Upper lobe of left lung (tissue), 6 donors: ENCODE measurements around the gene H2AZ1. TPM values are rescaled to one million over a fixed set of nuclear protein-coding genes. Genes with fewer than 3 reads are reported as not detected.

Experiments used
- ATAC-seq, 2 donors: fragments of 200-7000 bp; cut with Tn5 transposase; one replicate each; pipeline ENCODE4 v1.9.1; 2022; ENCODE audit warnings: mild to moderate bottlenecking in 2 of 2, moderate library complexity in 2 of 2; ENCODE audit not compliant: low FRiP score in 2 of 2
- DNase-seq, 2 donors: peaks; one replicate each; pipeline ENCODE4 v3.0.0-alpha.2; 2019 to 2020
- H3K27ac ChIP-seq, 4 donors: fragments of 200-600 bp; sonication (generic); one replicate each; pipeline ENCODE4 v1.5.1; 2016 to 2019
- H3K27me3 ChIP-seq, 4 donors: fragments of 200-600 bp; sonication (generic); one replicate each; pipeline ENCODE4 v1.5.1; 2017 to 2019
- H3K36me3 ChIP-seq, 4 donors: fragments of 200-600 bp; sonication (generic); one replicate each; pipeline ENCODE4 v1.5.1; 2016 to 2019
- H3K4me1 ChIP-seq, 4 donors: fragments of 200-600 bp; sonication (generic); one replicate each; pipeline ENCODE4 v1.5.1; 2018 to 2019
- H3K4me3 ChIP-seq, 4 donors: fragments of 200-600 bp; sonication (generic); one replicate each; pipeline ENCODE4 v1.5.1; 2017 to 2019; ENCODE audit warnings: mild to moderate bottlenecking in 2 of 4, moderate library complexity in 1 of 4
- H3K9me3 ChIP-seq, 4 donors: fragments of 200-600 bp; sonication (generic); one replicate each; pipeline ENCODE4 v1.5.1; 2018 to 2019
- EP300 ChIP-seq, 4 donors: sonication (generic); formaldehyde crosslinking; IDR thresholded peaks; one replicate each; pipeline ENCODE4 v1.5.1; 2017; ENCODE audit warnings: antibody characterized with exemption in 4 of 4, control low read depth in 2 of 4
- POLR2A ChIP-seq, 4 donors: fragments of 450-650 bp; IDR thresholded peaks; one replicate each; pipeline ENCODE4 v1.5.1; 2016 to 2017; ENCODE audit warnings: antibody characterized with exemption in 4 of 4, mild to moderate bottlenecking in 2 of 4
- POLR2AphosphoS5 ChIP-seq, 2 donors: sonication (generic); formaldehyde crosslinking; IDR thresholded peaks; one replicate each; pipeline ENCODE4 v1.5.1; 2017; ENCODE audit warnings: antibody characterized with exemption in 2 of 2
- WGBS, 2 donors: methylation state at CpG; one replicate each; pipeline ENCODE4 v1.1.5; 2017 to 2018; 5-methylcytosine and 5-hydroxymethylcytosine counted together
- total RNA-seq, 6 donors: library from RNA; depleted of rRNA in 4 of 6; stranded (reverse); fragments of >200 nt in 4 of 6; gene quantifications; one replicate each; pipeline versions ENCODE4 v1.1.0 to v1.2.1, GENCODE V29; 2016 to 2021
- TF ChIP-seq, protein P1 (sequence below), 6 experiments: fragments of 450-650 bp in 4 of 6; fragments of 200-600 bp in 2 of 6; sonication (generic) in 2 of 6; IDR thresholded peaks; one replicate each; pipeline ENCODE4 v1.5.1; 2016 to 2019; ENCODE audit warnings: antibody characterized with exemption in 6 of 6
- donor health status: DM: no; HTN: no; CAD: no; lungs with moderate emphysema.
- donor health status: DM: no; HTN: yes; CAD: no; lungs with severe emphysema.

H2AZ1 gene
- total RNA-seq, 6 donors from 2014 or later, result 21.0 to 144 (median 112) TPM

DNA sequence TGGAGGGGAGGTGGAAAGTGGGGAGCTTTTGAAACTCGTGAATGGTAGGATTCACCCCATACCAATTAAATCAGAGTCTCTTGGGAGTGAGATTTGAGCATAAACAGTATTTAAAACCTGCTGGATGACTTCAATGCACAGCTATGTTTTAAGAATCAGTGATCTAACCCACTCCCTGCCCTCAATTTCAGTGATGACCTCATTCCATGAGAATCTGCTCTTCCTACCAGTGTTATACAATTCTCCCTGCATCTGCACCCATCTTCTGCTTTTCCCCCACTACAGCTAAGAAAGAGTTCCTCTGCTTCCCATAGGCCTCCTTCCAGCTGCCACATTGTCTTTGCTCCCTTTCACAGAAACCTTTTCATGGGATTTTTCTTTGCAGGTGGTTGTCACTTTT is 18.3 kb upstream of the H2AZ1 start:
- H3K27ac ChIP-seq, result no peak overlapping the region
- 74 to 89% methylated on average over 1 of the region's 1 CpG for WGBS, 2 donors
- H3K4me1 ChIP-seq, result no peaks in the 10 kb centered on the region
- no peaks in the 10 kb centered on the region for H3K9me3 ChIP-seq
- no peak for ATAC-seq
- TF ChIP-seq, protein P1, sequence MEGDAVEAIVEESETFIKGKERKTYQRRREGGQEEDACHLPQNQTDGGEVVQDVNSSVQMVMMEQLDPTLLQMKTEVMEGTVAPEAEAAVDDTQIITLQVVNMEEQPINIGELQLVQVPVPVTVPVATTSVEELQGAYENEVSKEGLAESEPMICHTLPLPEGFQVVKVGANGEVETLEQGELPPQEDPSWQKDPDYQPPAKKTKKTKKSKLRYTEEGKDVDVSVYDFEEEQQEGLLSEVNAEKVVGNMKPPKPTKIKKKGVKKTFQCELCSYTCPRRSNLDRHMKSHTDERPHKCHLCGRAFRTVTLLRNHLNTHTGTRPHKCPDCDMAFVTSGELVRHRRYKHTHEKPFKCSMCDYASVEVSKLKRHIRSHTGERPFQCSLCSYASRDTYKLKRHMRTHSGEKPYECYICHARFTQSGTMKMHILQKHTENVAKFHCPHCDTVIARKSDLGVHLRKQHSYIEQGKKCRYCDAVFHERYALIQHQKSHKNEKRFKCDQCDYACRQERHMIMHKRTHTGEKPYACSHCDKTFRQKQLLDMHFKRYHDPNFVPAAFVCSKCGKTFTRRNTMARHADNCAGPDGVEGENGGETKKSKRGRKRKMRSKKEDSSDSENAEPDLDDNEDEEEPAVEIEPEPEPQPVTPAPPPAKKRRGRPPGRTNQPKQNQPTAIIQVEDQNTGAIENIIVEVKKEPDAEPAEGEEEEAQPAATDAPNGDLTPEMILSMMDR (IDR thresholded peaks at IDR 0.05), result no peak
- no peak for TF ChIP-seq EP300 (IDR thresholded peaks at IDR 0.05)
- TF ChIP-seq POLR2A (IDR thresholded peaks at IDR 0.05), result no peak
- no peak for TF ChIP-seq POLR2AphosphoS5 (IDR thresholded peaks at IDR 0.05)
- no peaks in the 10 kb centered on the region for H3K27me3 ChIP-seq
- H3K4me3 ChIP-seq, result no peak overlapping the region
- H3K36me3 ChIP-seq, result no peaks in the 10 kb centered on the region
- DNase-seq, result no peak

DNA sequence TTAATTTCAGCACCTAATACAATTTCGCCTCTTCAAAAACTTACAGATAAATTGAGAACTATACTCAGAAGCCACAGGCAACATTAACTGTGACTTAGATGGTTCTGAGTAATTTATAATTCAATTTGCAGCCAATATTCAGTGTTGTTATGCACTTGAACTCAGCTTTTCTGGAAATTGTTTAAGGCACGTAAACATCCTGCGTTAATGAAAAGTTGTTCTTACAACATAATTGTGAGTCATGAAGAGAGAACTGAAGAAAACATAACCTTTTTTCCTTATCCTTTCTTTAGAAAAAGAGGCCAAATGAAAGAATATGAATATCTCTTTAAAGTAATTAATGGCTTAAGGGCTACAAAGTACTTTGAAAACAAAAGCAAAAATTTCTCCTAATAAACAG is 16.6 kb upstream of the H2AZ1 start:
- DNase-seq (no peak), ATAC-seq (no peak)
- no peak for TF ChIP-seq POLR2A (IDR thresholded peaks at IDR 0.05)
- TF ChIP-seq, protein P1 (IDR thresholded peaks at IDR 0.05), result no peak
- TF ChIP-seq EP300 (IDR thresholded peaks at IDR 0.05), result no peak
- TF ChIP-seq POLR2AphosphoS5 (IDR thresholded peaks at IDR 0.05), result no peak
- Histone ChIP-seq H3K4me3 (no peak overlapping the region), H3K36me3 (no peaks in the 10 kb centered on the region), H3K27ac (no peak overlapping the region), H3K27me3 (no peaks in the 10 kb centered on the region), H3K9me3 (no peaks in the 10 kb centered on the region), H3K4me1 (no peaks in the 10 kb centered on the region)
- WGBS, 2 donors, result 88% methylated on average over 3 of the region's 3 CpGs

DNA sequence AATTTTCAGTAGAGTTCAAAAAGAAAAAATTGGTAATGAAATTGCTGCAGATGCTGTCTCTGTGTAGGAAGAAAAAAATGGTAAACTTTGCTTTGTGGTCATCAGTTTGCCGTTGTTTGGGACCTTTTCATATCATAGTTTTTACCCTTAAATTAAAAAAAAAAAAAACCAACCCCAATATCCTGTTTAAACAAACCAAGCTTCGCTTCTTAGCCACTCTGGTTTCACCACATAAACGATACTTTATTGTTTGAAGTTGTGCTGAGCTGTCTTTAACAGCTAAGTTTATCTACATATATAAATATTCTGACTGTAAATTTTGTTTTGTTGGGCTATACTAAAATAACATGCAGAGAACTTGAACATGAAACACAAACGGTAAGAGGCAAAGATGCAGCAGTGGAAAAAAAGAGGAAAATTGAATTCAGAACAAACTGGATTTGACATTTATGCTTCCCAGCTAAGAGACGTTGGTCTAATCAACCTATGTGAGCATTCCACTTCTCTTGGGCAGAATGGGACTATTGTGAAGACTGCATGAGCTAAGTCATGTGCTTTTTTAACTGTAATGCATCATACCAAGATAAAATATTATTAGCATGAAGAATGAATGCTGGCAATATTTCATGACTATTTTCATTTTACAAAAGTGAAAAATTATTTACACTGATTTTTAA is 15.7 kb upstream of the H2AZ1 start:
- 54 to 63% methylated on average over 5 of the region's 5 CpGs for WGBS, 2 donors
- Histone ChIP-seq H3K4me3 (no peak overlapping the region), H3K36me3 (no peaks in the 10 kb centered on the region), H3K27me3 (no peaks in the 10 kb centered on the region), H3K9me3 (no peaks in the 10 kb centered on the region), H3K27ac (no peak overlapping the region), H3K4me1 (no peaks in the 10 kb centered on the region)
- ATAC-seq (no peak), DNase-seq (no peak)
- TF ChIP-seq, protein P1 (IDR thresholded peaks at IDR 0.05), result no peak
- TF ChIP-seq POLR2AphosphoS5 (IDR thresholded peaks at IDR 0.05) (no peak), POLR2A (IDR thresholded peaks at IDR 0.05) (no peak)

DNA sequence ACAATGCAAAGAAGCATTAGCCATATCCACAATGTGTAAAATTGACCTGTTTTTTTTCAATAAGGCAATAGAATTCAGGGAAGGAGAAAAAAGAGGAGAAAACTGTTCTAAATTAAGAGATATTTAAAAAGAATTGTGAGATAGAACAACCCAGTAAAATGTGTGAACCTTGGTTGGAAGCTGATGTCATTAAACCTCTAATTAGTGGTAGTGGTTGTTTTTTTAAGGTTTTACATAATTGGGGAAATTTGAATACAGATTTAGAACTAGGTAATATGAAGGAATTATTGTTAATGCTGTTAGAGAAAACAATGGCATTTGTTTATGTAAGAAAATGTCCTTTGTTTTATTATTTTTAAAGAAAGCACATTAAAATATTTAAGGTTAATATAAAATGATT is 15.1 kb upstream of the H2AZ1 start:
- Histone ChIP-seq H3K36me3 (no peaks in the 10 kb centered on the region), H3K27me3 (no peaks in the 10 kb centered on the region), H3K9me3 (no peaks in the 10 kb centered on the region), H3K4me3 (no peak overlapping the region), H3K4me1 (no peaks in the 10 kb centered on the region), H3K27ac (no peak overlapping the region)
- no peak for ATAC-seq
- no peak for DNase-seq
- TF ChIP-seq, protein P1 (IDR thresholded peaks at IDR 0.05), result no peak
- TF ChIP-seq POLR2AphosphoS5 (IDR thresholded peaks at IDR 0.05) (no peak), POLR2A (IDR thresholded peaks at IDR 0.05) (no peak), EP300 (IDR thresholded peaks at IDR 0.05) (no peak)

DNA sequence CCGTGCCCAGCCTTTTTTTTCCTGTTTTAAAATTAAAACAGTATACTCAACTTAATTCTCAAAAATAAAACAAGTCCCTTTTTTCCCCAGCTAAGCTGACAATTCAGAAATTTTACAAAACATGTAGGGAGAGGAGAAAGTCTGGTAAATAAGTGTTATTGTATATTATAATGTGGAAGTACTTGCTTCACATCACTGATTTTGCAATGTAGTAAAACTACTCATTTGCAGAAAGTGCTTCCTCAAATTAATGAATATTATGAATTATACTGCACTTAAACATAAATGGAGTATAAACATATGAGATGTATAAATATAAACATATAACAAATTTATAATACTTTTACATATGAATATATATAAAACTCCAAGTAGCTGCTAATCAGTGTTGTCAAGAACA is 11.6 kb upstream of the H2AZ1 start:
- Histone ChIP-seq H3K27ac (no peak overlapping the region), H3K9me3 (no peaks in the 10 kb centered on the region), H3K4me3 (no peak overlapping the region), H3K36me3 (no peaks in the 10 kb centered on the region), H3K27me3 (no peaks in the 10 kb centered on the region), H3K4me1 (no peaks in the 10 kb centered on the region)
- ATAC-seq, result no peak
- no peak for DNase-seq
- 97% methylated on average over 1 of the region's 1 CpG for WGBS, 2 donors
- TF ChIP-seq EP300 (IDR thresholded peaks at IDR 0.05), result no peak
- TF ChIP-seq, protein P1 (IDR thresholded peaks at IDR 0.05), result no peak
- no peak for TF ChIP-seq POLR2A (IDR thresholded peaks at IDR 0.05)
- TF ChIP-seq POLR2AphosphoS5 (IDR thresholded peaks at IDR 0.05), result no peak
